Fibroblast of skin of left quadriceps (primary cell): ENCODE data around the gene MED25.

Experiments
- DNase-seq, 2 experiments: peaks; one replicate each; pipeline ENCODE4 v3.0.0-alpha.2; 2013; ENCODE audit warnings: low read depth in 2 of 2

Gene MED25

GRCh38 chr19:49844138-49845095 lies 26.3 kb downstream of the MED25 start:
- DNase-seq, result no peak

DNA sequence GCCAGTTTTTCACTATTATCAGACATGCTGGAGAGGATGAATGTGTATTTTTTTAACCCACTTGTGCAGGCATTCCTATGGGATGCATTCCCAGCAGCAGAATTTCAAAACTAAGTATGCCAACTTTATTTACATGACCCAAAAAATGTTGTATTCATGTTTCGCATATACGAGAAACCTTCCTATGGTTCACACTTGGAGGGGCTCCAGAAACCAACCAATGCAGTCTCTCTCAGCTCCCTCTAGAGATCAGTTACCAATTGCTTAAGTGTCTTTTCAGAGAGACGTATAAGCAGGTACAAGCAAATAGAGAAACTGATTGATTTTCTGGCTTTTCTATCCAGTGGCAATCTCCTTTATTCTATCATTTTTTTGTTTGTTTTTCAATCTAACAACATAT lies 27.3 kb downstream of the MED25 start:
- DNase-seq, result no peak

DNA sequence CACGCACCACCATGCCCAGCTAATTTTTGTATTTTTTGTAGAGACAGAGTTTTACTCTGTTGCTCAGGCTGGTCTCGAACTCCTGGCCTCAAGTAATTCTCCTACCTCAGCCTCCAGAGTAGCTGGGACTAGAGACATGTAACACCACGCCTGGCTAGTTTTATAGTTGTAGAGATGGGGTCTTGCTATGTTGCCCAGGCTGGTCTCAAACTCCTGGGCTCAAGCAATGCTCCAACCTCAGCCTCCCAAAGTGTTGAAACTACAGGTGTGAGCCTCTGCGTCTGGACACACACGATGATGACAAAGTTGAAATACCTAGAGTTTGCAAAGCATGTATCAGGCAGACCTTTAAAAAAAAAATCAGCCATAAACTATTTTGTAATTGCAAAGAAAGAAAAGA lies 28.3 kb downstream of the MED25 start:
- DNase-seq, result no peak

GRCh38 chr19:49847731-49848696 lies 29.9 kb downstream of the MED25 start:
- peak; percentile 49 to 51 for DNase-seq

DNA sequence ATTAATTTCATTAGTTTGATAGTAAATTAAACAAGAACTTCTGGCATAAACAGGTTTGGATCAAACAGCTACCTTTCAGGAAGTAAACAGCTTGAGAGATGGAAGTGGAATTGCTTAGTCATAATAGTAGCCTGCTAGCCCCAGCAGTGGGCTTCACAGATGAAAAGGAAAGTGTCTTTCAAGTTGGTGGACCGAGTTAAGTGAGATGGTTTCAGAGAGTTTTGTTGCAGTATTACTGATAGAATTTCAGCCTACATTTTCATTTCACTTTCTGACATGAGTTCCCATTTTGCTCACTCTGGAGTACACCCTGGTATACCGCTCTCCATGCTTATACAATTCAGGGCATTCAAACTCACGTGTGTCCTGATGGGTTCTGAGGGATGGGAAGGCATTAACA lies 30.8 kb downstream of the MED25 start:
- no peak for DNase-seq

GRCh38 chr19:49849433-49850220 lies 31.5 kb downstream of the MED25 start:
- DNase-seq, result no peak

GRCh38 chr19:49850221-49850486 lies 32.1 kb downstream of the MED25 start:
- DNase-seq, result no peak

DNA sequence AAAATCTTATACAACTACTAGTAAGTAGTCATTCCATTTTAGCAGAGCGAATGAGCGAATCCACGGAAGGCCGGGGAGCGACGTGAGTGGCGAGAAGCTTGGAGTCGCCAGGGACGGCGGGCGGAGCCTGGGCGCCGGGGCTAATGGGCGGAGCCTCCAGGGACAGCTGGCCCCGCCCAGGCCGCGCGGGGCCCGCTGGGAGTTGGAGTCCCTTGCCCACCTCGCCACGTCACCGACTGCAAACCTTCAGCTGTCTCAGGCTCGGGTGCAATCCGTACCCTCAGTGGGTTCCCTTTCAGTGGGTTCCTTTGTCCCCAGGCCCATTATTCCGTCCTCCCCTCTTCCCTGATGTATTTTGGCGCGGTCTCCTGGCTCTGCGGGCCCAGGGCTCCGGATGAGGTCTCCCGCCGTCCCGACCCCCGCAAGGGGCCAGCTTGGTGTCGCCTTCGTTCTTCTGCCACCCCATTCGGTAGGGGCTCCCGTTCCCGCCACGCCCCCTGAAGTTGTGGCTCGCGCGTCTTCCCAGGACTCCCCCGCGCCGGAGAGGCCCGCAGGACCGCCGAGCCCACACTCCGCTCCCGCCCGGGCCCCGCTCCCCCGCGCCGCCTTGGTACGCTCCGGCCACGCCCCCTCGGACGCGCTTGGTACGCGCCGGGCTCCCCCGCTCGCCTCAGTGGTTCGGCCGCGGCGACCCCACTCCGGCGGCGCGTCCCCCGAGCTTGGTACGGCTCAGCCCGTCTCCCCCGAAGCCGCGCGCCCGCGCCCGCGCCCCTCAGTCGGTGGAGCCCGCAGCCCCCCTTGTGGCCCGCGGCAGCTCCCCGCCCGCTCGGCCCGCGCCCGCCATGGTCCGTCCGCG lies 32.6 kb downstream of the MED25 start, which contains the start of gene PTOV1:
Gene PTOV1, plus strand, starts transcription at position 673 of the 856 bp plus-strand sequence.
- peak; percentile 84 for DNase-seq

DNA sequence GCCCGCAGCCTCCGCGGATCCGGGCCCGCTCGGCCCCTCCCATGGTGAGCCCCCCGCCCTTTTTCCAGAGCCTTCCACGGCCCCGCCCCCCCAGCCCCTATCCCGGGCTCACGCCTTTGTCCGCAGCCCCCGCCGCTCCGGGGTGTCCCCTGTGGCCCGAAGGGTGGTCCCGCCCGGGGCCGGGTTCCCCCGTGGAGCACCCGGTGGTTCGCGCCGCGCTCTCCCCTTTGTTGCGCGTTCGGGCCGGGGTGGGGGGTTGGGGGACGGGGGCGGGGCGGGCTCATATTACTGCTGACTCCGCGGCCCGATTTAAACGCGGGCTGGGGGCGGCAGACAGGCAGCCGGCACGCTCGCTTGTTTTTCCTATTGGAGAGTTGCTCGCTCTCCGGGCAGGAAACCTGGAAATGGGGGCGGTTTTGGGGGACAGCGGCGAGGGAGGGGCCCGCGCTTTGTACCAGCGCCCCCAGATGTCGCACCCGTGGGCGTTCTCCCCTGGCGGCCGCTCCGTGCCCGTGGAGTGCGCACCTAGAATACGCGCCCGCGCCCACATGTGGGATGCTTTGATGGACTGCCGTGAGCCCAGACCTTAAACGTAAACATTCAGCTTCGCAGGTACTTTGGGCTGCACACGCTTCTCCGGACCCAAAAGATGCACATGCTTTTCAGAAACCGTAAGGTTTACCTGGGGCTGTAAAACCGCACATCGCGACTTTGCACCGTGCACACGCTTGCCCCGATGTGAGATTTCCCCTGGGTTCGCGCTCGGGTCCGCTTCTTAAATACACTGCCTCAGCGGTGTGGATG lies 33.6 kb downstream of the MED25 start:
- no peak for DNase-seq

DNA sequence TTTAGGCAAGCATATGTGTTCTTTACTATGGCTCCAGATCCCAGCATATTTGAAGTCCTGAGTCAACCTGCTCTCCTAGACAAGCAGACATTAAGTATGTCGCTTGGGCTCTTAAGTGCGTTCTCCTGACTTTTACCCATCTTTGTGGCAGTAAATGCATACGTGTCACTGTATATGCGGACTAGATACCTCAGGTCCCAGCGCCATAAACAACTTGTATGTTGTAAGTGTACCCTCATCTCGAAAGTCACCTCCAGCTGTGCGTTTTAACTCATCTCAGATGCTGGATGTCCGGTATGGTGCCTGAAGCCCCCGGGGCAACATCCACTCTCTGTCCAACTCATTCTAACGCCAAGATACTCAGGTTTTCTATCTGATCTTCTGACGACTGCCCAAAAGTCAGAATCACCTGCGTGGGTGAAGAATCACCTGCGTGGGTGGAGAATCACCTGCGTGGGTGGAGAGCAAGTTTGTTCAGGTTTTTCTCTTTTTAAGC lies 34.6 kb downstream of the MED25 start:
- DNase-seq, result no peak

DNA sequence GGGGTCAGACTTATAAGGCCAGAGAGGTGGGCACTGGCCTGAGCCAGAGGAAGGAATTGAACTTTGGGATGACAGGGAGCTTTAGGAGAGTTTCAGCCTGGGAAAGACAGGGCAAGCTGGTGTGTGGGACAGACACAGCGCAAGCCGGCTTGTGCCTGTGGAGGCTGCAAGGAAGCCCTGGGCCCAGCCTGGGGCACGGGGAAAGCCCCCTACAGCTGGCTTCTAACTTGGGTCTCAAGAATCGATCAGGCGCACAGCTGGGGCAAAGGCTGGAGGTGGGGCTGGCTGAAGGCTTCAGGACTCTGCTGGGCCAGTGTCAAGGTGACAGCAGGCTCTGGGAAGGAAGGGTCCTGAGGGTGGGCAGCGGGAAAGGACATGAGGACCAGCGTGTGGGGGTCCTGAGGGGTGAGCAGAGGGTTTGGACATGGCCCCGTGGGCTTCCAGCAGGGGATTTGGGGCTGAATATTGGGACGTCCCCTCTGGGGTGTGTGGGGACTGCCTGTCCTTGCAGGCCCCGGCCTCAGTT lies 35.8 kb downstream of the MED25 start:
- DNase-seq, result no peak

DNA sequence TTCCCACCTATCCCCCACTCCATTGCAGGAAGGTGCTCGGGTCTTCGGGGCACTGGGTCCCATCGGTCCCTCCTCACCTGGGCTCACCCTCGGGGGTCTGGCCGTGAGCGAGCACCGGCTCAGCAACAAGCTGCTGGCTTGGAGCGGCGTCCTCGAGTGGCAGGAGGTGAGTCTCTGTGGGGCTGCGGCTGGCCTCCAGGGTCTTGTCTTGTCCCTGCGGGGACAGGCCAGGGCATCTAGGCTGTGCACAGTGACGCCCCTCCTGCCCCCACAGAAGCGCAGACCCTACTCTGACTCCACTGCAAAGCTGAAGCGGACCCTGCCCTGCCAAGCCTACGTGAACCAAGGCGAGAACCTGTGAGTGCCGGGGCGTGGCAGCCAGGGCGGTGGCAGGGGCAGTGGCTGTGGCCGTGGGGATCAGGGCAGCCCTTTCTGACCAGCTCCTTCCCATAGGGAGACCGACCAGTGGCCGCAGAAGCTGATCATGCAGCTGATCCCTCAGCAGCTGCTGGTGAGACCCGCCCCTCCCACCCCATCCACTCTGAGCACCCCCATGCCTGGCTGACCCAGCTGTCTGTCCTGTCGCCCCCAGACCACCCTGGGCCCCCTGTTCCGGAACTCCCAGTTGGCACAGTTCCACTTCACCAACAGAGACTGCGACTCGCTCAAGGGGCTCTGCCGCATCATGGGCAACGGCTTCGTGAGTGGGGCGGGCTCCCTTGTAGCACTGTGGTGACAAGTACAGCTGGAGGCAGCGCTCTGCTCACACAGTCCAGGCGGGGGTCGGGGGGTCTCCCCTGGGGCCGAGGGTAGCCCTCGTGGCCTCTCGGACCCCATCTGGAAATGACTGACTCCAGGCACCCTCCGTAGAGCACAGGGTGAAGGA lies 36.5 kb downstream of the MED25 start:
- no peak for DNase-seq

GRCh38 chr19:49855277-49855675 lies 37.2 kb downstream of the MED25 start:
- no peak for DNase-seq

DNA sequence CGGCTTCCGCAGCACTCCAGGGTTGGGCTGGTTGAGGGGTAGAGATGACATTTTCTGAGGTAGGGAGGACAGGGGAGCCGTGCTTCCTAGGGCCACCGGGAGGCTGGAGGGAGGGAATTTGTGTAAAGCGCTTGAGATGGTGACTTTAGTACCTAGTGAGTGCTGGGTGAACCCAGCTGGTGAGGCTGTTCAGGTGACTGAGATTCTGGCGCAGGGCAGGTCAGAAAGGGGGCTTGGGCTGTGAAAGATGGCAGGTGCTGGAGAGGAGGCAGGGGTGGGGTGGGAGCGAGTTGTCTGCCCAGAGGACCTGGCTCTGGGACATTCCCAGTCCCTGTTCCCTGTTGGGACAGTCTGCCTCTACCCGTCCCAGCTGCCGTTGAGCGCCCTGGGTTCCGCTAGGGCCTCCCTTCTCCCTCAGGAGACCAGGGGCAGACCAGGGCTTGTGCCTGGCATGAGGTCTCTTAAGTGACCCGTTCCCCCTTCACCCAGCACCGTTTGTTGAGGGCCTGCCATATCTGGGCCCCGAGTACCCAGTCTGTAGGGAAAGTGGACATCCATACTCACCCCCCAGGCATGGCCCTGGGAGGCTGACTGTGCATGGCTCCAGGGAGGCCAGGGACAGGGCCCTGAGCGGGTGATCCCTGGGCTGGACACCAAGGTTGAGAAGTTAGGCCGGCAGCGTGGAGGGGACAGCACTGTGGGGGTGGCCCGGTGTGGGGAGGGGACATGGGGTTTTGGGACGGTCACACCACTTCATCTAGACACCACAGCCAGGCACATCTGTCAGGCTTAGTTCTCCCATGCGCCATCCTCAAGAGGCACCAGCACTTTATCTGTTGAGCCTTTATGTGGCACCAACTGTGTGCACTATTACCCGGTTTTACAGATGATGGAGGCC lies 37.8 kb downstream of the MED25 start:
- DNase-seq, result no peak

GRCh38 chr19:49856574-49857021 lies 38.5 kb downstream of the MED25 start:
- no peak for DNase-seq

DNA sequence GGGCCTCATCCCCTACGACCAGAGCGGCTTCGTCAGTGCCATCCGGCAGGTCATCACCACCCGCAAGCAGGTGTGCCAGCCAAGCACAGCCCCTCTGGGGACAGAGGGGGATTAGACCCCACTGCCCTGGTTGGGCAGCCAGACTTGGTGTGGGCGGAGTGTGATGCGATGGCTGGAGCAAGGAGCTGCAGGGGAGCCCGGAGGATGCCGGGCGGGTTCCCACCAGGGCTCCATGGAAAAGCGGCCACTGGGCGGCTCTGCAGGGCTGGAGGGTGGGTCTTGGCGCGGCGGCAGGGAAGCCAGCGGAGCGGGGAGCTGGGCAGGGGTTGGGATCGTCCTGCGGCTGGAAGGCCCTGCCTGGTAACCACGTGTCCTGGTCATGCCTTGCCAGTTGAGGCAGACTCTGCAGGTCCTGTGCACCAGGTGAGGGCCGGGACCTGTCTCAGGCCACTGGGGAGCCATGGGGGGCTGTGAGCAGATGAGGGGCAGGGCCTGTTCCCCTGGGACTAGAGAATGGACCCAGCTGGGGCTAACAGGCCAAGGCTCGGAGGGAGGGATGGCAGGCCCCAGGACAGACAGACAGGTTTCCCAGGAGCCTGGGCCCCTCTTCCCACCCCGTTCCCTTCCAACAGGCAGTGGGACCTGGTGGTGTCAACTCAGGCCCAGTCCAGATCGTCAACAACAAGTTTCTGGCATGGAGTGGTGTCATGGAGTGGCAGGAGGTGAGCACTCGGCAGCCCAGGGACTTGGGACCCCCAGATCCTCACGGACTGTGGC lies 39.2 kb downstream of the MED25 start:
- DNase-seq, result no peak

GRCh38 chr19:49857838-49858087 lies 39.7 kb downstream of the MED25 start:
- no peak for DNase-seq
